ENCODE data around the gene ZNF142.

The ZNF142 gene

GRCh38 chr2:218645126-218645525 is 14.3 kb downstream of the ZNF142 start:
- DNase-seq = no peak

DNA sequence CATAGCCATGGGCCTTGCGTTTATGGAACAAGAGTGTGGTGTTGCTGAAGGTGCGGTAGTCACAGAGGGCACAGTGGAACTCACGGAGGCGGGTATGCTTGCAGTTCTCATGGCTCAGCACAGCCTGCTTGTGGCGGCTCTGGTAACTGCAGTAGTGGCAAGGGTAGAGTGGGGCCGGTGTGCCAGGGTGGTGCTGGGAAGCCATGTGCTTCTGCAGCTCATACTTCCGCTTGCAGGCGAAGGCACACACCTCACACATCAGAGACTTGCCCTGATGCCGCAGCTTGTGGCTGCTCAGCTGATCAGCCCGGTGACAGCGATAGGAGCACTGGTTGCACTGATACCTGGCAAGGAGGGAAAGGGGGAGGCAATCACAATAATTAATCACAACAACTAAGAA is 14.7 kb downstream of the ZNF142 start:
- DNase-seq = no peak

DNA sequence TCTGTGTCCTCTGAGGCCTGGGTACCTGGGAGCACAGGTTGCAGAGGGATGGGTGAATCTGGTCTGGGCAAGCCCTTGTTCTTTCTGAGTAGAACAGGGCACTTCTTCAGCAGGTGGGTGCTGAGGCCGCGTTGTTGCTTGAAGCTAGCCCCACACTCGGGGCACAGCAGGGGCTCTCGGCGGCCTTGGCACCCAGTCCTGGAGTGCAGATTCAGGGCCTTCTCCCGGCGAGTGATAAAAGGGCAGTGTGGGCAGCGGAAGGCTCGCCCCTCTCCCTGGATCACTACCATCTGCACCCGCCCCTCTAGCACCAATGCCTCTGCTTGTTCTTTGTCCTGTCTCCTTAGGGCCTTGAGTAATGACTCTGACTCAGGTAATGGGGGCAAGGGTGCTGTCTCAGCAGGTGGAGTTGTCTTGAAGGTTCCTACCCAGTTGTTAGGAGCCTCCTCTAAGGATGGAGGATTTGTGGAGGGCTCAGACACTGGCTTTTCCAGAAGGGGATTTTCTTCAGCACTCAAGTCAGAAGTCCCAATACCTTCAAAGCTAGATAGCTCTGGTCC is 15.6 kb downstream of the ZNF142 start:
- no peak for DNase-seq

DNA sequence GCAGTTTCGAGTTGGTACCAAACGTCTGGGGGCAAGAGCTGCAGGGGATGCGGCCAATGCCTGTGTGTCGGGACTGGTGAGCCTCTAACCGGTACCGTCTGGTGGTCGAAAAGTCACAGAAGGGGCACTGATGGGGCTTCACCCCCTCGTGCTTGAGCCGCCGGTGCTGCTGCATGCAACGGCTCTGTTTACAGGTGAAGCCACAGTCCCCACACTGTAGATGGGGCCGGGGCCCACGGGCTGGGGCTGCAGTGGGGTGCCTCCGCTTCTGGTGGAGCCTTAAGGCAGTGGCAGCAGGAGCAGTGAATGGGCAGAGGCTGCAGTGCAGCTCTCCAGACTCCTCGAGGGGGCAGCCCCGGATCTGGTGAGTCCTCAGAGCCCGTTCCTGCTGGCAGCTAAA is 16.6 kb downstream of the ZNF142 start:
- no peak for DNase-seq

GRCh38 chr2:218642121-218642656 is 17.2 kb downstream of the ZNF142 start:
- DNase-seq = no peak

DNA sequence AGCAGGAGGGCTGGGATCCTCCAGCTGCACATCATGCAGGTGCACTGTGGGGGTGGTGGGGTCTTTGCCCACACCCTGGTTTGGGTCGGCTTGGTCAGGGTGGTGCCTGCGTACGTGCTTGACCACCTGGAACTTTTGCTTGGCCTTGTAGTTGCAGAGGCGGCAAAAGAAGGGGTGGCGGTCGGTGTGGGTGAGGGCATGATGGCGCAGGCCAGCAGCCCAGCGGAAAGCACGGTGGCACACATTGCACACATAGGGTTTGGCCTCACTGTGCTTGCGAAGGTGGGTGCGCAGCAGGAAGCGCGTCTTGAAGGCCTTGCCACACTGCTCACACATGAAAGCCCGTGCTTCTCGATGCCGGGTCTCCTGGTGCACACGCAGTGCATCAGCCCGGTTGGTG is 21.1 kb downstream of the ZNF142 start:
- DNase-seq = no peak

- no peak for DNase-seq
These were observed 23.7 kb downstream of the ZNF142 start for GRCh38 chr2:218635719-218636118.

DNA sequence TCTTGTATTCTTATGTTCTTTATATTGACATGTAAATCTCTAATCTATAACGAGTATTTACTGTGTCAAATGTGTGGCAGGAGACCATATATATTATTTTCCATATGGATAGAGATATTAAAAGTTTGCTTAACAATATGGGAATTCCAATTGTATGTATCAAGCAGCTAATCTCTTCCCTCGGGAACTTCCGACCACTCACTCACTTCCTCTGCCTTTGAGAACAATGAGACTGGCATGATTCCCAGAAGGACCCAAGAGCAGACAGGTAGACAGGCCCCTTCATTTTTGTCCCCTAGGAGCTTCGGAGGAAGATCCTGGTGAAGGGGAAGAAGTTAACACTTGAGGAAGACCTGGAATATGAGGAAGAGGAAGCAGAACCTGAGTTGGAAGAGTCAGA is 27.6 kb downstream of the ZNF142 start:
- no peak for DNase-seq

GRCh38 chr2:218627939-218628338 is 31.5 kb downstream of the ZNF142 start:
- no peak for DNase-seq

DNA sequence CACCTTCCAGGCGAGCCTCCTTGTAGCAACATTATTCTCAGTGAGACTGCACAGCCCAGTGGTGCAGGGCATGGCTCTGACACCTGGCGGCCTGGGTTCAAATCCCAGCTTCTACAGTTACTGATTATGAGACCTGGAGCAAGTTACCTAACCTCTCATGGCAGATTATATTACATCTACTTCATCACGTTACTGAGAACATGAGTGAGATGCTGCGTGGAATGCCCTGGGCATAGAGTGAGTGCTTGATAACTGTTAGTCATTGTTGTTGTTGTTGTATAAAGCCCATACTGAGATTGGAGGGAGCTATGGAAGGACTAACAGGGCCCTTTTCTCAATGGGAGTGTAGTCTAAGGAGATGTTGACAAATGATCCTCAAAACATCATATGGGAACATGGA is 33.1 kb downstream of the ZNF142 start:
- no peak for DNase-seq

DNA sequence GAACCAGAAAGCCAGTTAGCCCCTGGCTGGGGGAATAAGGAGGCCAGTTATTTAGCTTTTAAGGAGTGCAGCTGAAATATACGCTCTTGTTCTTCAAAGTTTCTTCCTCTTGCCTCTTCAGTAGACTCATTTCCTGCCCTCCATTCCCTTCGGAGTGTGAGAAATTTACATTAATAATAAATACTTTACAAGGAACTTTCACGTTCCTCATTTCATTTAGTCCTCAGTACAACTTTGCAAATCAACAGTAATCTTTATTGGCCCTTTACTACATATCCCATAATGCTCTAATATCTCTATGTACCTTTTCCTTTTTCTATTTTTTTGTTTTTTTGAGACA is 36.1 kb downstream of the ZNF142 start:
- no peak for DNase-seq

GRCh38 chr2:218622606-218623365 is 36.6 kb downstream of the ZNF142 start:
- DNase-seq = no peak

- DNase-seq = no peak
These were observed 38.4 kb downstream of the ZNF142 start for GRCh38 chr2:218621007-218621406.

DNA sequence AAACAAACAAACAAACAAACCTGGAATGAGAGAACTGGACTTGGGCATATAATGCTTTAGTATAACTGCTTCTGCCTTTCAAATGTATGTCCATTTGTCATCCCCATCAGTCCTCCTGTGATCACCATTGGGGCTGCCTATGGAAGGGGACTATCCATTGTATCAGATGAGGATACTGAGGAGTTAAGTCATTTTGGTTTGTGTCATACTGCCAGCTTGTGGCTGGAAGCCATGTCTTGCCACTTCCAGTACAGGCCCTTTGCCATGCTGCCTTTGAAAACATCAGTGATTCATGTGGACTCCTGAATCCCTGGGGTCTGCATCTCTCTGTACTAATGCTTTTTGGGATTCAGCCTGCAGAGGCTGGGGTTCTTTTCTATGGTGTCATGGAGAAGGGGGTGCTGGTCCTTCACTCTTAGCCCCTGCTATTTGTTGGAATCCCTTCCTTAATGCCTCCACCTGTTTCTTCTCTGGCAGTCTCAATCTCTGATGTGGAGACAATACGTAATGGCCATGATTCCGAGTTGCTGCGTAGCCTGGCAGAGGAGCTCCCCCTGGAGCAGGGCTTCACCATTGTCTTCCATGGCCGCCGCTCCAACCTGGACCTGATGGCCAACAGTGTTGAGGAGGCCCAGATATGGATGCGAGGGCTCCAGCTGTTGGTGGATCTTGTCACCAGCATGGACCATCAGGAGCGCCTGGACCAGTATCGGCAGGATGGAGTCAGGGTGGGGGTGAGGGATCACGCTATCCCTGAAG is 41.1 kb downstream of the ZNF142 start:
- DNase-seq = no peak

DNA sequence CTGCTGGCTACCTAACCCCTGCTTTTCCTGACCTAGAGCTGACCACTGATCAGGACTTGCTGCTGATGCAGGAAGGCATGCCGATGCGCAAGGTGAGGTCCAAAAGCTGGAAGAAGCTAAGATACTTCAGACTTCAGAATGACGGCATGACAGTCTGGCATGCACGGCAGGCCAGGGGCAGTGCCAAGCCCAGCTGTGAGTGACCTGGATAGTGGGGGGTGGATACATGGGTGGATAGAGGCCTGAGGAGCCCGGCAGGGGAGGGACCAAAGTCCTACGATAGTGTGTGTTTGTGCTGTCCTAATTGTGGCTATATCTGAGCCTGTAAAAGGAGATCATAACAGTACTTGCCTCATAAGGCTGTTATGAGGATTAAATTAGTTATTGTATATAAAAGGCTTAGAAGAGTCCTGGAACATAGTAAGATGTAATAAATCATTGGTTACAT is 43.5 kb downstream of the ZNF142 start:
- DNase-seq = no peak

DNA sequence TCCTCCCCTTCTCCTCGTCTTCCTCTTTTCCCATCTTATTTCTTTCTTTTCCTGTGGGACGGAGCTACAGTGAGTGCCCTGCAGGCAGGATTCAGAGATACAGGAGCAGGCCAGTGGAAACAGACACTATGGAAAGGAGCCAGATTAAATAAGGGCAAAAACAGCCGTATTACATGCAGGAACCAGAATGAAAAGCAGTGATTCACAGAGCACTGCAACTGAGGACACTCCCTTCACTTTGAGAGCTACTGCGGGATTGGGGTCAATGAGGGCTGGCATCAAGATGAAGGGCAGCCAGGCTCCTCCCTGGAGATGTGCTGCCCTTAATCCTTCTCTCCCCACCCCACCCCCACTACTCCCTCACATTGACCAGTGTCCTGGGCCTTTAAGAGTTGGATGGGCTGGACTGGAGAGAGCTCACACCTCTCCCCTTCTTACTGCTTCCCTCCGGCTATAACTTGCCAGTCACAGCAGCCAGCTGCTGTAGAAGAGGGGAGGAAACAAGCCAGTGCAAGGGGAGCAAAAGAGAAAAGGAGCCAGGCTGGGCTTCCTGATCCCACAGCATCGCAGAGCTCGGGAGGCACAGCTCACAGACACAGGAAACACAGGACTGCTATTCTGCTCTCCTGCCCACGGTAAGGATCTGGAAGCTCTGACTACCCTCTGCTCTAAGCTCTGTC is 51.8 kb downstream of the ZNF142 start, which contains the start of gene PLCD4:
Gene PLCD4, plus strand, starts transcription at position 464 of the 680 bp plus-strand sequence. CDS start 7,841 bp downstream, outside the sequence.
- no peak for DNase-seq

DNA sequence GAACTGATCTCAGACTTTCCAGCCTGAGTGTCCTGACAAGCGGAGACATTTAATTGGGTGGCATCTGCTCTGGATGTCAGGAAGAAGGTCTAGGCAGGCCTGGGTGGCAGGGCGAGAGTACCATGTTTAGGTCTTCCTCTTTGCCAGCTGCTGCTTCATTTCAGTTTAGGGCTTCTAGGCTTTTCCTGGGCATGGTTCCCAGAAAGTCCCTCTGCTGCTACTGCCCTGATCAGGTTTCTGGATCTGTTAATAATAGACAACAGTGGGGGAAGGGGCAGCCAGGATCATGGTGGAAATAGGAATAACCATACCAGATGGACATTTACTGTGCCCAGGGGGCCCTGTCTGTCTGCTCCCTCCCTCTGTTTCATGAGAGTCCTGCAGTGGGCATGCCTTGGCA is 54.0 kb downstream of the ZNF142 start:
- DNase-seq = no peak
